GM10266 (cell line): ENCODE measurements around the gene CLEC18A.

Experiments
- DNase-seq: peaks from one replicate; pipeline ENCODE4 v3.0.0; 2012; ENCODE audit errors: extremely low spot score
- TF ChIP-seq, protein P1 (sequence below): IDR thresholded peaks from 2 replicates; pipeline ENCODE4 v1.5.1; 2012; ENCODE audit warnings: mild to moderate bottlenecking, low read depth; ENCODE audit not compliant: control insufficient read depth, insufficient read depth; ENCODE audit errors: missing control alignments

Gene CLEC18A

DNA sequence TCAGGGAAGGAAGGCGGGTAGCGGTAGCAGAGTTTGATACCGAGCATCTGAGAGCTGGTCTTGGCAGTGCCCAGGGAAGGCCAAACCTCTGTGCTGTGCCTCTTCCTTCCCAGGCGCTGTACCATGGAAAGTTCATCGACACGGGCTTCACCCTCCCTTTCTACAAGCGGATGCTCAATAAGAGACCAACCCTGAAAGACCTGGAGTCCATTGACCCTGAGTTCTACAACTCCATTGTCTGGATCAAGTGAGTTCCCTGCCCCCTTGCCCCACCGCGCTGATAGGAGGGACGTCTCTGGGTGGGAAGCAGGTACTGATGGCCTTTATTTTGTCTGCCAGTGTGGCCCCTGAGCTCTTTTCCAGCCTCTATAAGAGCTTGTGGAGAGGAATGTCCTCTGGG, 15.4 kb upstream of the CLEC18A start:
- DNase-seq = no peak
- TF ChIP-seq, protein P1, sequence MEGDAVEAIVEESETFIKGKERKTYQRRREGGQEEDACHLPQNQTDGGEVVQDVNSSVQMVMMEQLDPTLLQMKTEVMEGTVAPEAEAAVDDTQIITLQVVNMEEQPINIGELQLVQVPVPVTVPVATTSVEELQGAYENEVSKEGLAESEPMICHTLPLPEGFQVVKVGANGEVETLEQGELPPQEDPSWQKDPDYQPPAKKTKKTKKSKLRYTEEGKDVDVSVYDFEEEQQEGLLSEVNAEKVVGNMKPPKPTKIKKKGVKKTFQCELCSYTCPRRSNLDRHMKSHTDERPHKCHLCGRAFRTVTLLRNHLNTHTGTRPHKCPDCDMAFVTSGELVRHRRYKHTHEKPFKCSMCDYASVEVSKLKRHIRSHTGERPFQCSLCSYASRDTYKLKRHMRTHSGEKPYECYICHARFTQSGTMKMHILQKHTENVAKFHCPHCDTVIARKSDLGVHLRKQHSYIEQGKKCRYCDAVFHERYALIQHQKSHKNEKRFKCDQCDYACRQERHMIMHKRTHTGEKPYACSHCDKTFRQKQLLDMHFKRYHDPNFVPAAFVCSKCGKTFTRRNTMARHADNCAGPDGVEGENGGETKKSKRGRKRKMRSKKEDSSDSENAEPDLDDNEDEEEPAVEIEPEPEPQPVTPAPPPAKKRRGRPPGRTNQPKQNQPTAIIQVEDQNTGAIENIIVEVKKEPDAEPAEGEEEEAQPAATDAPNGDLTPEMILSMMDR = no peak

DNA sequence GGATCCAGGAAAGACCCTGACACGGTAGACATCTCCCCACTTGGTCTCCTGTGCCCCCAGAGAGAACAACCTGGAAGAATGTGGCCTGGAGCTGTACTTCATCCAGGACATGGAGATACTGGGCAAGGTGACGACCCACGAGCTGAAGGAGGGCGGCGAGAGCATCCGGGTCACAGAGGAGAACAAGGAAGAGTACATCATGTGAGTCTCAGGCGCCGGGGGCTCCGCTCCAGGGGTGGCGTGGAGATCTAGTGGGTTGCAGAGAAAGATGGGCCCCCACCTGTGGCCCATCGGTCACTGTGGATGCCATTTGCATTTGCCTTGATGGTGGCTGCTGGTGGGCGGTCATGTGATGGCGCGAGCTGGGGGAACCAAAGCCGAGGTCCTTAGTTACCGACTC, 14.9 kb upstream of the CLEC18A start:
- TF ChIP-seq, protein P1 = no peak
- DNase-seq = no peak

DNA sequence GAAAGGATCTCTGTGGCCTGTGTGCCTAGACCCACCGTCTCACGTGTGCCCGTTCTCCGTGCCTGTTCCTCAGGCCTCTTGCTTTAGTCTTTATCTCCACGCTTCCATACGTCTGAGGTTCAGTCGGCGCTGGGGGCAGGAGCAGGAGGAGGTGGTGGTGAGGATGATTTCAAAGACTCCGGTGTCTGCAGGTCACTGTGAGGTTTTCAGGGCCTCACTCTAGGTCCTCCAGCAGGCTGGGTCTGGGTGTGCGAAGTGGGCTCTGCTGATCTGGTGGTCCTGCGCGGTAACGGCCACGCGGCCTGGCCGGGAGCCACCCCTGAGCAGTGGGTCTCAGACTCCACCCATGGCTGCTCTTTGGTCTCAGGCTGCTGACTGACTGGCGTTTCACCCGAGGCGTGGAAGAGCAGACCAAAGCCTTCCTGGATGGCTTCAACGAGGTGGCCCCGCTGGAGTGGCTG, 14.4 kb upstream of the CLEC18A start:
- DNase-seq = no peak
- TF ChIP-seq, protein P1 = no peak

DNA sequence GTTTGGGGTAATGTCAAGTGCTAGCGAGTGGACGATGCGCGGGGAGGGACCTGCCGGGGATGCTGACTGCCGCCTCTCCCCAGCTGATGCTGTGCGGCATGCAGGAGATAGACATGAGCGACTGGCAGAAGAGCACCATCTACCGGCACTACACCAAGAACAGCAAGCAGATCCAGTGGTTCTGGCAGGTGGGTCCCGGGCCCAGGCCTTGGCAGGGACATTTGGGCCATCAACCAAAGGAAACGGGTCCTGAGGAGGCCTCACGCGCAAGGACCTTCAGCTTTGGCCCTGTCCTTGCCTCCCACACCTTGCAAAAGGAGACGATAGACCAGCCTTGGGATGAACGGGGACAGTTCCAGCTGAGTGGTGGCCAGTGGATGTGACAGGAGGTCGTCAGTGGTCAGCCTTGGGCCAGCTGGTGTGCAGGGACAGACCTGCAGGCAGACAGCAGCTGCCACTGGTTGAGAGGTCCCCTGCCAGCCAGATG, 13.6 kb upstream of the CLEC18A start:
- no peak for DNase-seq
- TF ChIP-seq, protein P1 = peak; percentile 19

DNA sequence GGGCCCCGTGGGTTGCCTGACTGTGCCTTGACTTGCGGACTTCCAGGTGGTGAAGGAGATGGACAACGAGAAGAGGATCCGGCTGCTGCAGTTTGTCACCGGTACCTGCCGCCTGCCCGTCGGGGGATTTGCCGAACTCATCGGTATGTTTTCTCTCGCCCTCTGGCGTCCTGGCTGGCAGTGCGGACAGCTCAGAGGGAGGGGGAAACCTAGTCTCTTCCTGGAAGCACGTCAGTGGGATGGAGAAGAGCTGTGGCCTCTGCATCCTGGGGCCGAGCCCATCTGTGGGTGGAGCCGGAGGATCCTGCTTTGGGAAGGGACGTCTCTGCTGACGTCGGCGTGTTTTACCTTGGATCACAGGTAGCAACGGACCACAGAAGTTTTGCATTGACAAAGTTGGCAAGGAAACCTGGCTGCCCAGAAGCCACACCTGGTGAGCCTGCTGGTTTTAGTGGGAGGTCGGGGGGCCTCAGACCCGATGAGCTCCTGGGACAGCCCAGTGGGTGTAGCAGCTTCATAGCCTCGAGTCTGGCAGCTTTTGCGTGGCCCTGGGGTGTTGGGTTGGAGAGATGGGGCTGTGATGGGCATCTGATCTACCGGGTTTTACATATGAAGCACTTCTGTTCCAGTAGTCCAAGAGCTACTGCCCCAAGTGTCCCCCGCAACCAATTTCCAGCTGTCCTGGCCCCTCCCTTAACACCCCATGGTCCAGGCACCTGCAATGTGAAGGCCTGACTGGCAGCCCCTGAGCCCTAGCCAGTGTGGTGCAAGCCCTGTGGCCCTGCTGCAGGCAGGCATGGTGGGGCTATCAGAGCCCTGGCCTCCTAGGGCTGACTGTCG, 11.9 kb upstream of the CLEC18A start:
- no peak for DNase-seq
- TF ChIP-seq, protein P1 = no peak

DNA sequence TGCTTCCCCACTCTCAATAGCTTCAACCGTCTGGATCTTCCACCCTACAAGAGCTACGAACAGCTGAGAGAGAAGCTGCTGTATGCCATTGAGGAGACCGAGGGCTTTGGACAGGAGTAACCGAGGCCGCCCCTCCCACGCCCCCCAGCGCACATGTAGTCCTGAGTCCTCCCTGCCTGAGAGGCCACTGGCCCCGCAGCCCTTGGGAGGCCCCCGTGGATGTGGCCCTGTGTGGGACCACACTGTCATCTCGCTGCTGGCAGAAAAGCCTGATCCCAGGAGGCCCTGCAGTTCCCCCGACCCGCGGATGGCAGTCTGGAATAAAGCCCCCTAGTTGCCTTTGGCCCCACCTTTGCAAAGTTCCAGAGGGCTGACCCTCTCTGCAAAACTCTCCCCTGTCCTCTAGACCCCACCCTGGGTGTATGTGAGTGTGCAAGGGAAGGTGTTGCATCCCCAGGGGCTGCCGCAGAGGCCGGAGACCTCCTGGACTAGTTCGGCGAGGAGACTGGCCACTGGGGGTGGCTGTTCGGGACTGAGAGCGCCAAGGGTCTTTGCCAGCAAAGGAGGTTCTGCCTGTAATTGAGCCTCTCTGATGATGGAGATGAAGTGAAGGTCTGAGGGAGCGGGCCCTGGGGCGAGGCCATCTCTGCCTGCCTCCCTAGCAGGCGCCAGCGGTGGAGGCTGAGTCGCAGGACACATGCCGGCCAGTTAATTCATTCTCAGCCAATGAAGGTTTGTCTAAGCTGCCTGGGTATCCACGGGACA, 11.1 kb upstream of the CLEC18A start:
- no peak for DNase-seq
- TF ChIP-seq, protein P1 = no peak
